HS-5 (cell line): ENCODE measurements around the gene HES2.
"Not testable (repeated sequence)": the region's sequence is repeated elsewhere in the genome, so short reads cannot be mapped to it uniquely, and the experiment has no call there.

Source experiments
- DNase-seq: peaks from one replicate; pipeline ENCODE4 v3.0.0-alpha.2; 2012; ENCODE audit warnings: low read depth

HES2 gene

DNA sequence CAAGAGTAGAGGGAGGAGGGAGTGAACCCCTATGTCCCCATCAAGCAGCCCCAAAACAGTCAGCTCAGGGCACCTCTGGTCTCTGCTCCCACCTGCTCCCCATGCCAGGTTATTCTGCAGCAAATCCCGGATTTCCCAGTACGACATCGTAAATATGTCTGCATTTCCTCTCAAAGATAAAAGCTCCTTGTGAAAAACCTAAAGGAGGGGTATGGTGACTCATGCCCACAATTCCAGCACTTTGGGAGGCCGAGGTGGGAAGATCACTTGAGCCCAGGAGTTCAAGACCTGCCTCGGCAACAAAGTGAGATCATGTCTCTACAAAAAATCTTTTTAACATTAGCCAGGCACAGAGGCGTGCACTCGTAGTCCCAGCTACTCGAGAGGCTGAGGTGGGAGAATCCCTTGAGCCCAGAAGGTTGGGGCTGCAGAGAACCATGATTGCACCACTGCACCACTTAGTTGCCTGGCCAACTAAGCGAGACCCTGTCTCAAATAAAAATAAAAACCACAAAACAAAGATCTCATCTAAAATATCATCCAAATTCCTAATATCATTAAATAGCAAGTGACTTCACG, 33.3 kb downstream of the HES2 start:
- DNase-seq, result no peak

DNA sequence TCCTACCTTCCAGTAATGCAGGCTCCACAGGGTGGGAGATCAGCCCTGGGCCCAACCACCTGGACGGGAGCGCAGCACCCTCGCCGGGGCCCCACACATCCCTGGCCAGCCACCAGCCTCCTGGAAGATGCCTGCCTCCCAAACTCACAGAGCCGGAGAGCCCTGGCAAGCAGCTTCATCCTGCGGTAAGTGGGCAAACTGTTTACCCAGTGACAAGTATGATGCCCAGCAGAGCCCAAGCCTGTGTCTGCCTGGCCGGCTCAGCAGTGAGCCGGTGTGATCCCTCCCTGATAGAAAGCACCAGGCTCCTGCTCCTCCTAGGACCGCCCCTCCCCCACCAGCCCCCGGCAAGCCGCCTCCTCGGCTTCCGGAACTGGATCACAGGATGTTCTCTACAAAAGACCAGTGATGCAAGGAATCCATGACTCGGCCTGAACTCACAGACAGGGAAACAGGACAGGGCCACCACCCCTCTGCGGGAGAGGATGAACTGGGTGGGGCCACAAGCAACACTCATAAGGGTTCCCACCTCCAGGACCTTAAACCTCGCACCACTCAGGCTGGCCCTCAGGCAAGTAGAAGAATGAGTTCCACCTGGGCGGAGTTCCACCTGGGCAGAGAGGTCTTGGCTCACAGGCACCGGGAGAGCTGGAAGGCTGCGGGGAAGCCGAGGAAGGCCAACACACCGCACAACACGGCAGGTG, 34.1 kb downstream of the HES2 start:
- peak; percentile 58 for DNase-seq

DNA sequence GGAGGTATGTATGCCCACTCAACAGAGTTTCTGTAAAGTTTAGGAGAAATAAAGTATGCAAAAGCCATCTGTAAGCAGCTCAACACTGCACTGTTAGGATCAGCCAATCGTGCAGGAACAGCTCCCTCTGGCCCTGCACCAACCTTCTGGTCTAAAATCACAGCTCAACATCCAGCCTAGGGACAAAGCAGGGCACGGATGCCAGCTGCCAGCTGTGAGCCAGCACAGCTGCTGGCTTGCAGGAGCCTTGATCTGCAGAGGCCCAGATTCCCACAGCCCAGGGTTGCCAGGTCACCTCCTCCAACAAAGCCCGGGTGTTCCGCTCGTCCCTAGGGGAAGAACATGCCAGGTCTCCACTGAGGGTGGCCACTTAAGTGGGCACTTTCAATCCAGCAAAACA, 34.8 kb downstream of the HES2 start:
- DNase-seq, result no peak

DNA sequence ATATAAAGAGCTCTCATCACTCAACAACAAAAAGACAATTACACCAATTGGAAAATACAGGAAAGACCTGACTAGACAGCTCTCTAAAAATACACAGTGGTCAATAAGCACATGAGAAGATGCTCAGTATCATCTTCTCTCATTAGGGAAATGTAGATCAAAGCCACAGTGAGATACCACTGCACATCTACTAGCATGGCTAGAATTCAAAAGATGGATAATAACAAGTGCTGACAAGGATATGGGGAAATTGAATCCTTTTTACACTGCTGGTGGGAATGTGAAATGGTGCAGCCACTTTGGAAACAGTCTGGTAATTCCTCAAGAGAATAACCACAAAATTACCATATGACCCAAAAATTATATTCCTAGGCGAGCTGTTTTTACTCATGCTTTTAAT, 35.6 kb downstream of the HES2 start:
- no peak for DNase-seq

DNA sequence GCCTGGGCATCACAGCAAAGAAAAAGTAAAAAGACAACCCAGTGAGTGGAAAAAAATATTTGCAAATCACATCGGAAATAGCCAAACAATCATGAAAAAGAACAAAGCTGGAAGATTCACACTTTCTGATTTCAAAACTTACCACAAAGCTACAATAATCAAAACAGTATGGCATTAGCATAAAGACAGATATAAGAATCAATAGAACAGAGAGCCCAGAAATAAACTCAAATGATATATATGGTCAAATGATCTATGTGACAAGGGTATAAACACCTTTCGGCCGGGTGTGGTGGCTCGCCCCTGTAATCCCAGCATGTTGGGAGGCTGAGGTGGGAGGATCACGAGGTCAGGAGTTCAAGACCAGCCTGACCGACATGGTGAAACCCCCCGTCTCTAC, 39.7 kb downstream of the HES2 start:
- no peak for DNase-seq

DNA sequence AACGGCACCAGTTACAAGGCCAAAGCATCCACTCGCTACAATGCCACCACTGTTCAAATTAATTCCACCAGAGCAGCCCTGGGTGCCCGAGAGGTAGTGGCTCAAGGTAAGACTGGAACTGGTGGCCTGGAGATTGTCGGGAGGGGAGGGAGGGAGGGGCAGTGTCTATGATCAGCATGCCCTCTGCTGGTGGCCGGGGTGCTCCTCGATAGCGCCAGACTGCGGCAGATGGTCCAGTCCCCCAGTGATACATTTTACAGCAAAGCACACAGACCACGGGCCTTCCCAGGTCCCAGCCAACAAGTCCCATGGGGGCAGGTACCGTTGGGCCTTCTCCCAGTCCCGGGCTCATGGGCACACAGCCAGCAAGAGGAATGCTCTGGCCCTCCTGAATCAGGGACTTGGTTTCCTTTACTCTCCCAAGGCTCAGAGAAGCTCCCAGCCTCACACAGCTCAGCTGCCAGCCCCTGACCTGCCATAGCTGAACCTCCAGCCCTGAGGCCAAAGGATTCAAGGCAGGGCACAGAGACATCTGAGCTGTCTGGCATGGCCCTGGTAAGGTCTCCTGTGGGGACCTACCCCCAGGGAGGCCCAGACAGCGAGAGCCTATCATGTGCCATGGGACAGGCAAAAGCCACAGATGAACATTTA, 41.5 kb downstream of the HES2 start:
- no peak for DNase-seq

DNA sequence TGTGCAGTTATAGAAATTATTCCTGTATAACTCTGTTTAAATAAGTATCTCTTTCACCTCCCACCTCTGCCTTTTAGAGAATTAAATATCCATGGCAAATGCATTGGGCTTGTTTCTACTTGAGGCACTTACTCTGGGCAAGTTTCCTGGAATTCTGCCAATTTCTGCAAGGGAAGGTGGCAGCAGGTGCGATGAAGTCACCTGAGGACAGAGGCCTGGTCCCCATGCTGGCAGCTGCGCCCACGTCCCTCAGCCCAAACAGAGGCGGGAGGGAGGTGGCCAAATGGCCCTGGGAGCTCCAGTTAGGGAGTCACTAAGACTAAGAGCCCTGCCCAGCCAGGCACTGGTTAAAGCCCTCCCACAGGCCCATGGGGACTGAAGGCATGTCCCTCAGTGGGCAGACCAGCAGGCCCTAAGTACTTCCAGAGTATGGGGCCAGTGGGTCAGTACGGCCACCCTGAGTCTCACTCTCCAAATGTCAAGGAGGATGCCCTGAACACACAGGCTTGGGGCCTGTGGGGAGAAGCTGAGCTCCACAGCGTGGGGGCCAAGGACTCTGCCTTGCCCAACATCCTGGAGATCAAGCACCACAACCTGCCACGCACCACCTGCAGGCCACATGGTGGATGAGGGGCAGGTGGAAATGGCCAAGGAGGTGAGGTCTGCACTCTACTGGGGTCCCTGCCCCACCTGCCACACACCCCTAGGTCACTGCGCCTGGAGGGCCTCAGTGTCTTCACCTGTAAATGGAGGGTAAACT, 45.6 kb downstream of the HES2 start:
- no peak for DNase-seq

DNA sequence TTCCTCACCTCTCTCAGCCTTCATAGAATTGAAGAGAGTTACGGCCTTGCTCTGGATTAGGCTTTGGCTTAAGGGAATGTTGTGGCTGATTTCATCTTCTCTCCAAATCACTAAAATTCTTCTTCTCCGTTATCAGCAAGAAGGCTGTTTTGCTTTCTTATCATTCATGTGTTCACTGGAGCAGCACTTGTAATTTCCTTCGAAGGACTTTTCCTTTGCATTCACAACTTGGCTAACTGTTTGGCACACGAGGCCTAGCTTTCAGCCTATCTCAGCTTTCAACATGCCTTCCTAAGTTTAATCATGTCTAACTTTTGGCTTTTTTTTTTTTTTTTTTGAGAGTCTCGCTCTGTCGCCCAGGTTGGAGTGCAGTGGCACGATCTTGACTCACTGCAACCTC, 47.5 kb downstream of the HES2 start:
- DNase-seq, result not testable (repeated sequence)

DNA sequence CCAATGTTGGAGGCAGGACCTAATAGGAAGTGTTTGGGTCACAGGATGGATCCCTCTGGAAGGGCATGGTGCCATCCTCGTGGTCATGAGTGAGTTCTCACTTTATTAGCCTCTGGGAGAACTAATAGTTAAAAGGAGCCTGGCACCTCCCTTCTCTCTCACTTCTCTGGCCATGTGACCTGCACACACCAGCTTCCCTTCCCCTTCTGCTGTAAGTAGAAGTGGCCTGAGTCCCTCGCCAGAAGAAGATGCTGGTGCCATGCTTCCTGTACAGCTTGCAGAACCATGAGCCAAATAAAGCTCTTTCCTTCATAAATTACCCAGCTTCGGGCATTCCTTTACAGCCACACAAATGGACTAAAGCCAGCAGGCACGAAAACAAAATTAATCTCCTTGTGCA, 49.7 kb downstream of the HES2 start:
- no peak for DNase-seq

DNA sequence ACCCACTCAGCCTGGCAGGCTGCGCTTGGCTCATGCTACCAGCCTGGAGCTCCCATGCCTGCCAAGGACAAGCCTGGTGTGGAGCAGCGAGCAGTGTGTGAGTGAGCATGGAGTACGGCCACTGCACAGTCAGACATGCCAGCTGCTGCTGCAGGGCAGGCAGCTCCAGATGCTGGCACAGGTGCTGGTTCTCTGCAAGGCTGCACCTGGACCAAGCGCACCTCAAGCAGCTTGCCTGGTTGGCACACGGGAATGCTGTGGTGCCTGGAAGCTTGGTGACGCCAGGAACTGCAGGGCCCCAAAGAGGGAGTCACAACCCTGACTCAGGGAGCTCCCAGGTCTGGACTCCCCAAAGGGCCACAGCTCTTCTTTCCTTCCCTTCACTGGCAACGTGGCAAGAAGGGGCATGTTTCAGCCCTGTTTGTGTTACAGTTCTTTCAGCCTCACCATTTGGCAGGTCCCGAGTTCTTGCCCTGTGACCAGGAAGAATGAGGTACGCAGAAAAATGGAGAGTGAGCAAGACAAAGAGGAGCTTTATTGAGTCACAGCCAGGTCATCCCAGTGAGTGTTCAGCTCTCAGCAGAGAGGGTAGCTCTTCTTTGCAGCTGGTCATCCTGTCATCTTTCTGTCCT, 52.2 kb downstream of the HES2 start:
- DNase-seq, result no peak

DNA sequence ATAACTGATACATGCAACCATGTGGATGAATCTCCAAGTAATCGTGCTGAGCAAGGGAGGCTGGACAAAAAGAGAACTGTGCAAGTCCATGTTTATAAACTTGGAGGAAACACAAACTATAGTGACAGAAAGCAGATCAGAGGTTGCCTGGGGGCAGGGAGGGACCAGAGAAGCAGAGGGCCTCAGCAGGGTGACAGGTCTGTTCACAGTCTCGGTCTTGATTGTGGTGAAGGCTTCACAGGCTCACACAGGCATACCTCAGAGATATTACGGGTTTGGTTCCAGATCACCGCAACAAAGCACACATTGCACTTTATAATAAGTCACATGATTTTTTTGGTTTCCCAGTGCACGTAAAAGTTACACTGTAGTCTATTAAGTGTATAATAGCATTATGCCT, 54.7 kb downstream of the HES2 start:
- no peak for DNase-seq

DNA sequence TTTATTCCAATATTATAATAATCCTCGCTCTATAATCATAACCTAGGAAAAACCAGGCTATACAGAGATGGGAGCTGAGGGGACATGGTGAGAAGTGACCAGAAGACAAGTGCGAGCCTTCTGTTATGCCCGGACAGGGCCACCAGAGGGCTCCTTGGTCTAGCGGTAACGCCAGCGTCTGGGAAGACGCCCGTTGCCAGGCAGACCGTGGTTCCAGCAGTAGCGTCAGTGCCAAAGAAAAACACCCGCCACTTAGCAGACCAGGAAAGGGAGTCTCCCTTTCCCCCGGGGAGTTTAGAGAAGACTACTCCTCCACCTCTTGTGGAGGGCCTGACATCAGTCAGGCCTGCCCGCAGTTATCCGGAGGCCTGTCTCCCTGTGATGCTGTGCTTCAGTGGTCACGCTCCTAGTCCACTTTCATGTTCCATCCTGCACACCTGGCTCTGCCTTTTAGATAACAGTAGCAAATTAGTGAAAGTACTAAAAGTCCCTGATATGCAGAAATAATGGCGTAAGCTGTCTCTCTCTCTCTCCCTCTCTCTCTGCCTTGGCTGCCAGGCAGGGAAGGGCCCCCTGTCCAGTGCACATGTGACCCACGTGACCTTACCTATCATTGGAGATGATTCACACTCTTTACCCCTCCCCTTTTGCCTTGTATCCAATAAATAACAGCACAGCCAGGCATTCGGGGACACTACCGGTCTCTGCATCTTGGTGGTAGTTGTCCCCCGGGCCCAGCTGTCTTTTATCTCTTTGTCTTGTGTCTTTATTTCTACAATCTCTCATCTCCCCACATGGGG, 56.4 kb downstream of the HES2 start:
- not testable (repeated sequence) for DNase-seq
